ENCODE data around the gene ACTL8. TPM values are rescaled to one million over a fixed set of nuclear protein-coding genes. Genes with fewer than 3 reads are reported as not detected.

The ACTL8 gene, protein sequence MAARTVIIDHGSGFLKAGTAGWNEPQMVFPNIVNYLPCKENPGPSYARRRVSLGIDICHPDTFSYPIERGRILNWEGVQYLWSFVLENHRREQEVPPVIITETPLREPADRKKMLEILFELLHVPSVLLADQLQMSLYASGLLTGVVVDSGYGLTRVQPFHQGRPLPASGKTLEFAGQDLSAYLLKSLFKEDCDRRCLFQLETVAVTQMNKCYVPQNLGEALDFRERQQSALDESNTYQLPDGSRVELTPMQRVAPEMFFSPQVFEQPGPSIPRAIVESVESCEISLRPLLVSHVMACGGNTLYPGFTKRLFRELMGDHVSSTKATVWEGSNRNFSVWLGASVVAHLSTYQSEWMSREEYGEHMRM
- total RNA-seq, result 0.11 and 0.12 TPM in 2 replicates

DNA sequence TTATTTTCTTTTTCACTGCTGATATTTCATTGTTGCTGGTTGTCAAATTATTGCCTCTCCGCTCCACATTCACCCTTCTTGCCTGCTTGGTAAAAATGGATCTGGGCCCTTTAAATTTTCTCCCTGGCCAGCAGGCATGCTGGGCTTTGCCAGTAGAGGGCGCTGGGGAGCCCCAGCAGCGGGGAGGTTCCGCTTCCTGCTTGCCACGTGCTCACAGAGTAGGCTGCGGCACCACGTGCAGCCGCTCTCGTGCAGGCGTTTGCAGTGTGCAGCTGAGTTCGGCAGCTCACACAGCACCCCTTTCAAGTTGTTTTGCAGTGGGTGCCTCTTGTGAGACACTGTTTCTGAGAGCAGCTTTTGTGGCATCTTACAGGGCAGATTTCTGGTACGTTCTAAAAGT lies at the start of gene ACTL8:
ACTL8 (plus strand) TSS at position 214 of the 400 bp plus-strand sequence. CDS start 67,676 bp downstream, outside the sequence.

Other genes starting within 250 kb of the ACTL8 start
- 20.8 and 24.7 TPM in 2 replicates for gene ARHGEF10L, start 215.6 kb upstream of the ACTL8 start, total RNA-seq

All from uterine smooth muscle cell (primary cell).